ENCODE data around the gene CYB5R2. TPM values are rescaled to one million over a fixed set of nuclear protein-coding genes. Genes with fewer than 3 reads are reported as not detected.

The CYB5R2 gene
- total RNA-seq, 1 experiment from 2014 or later = 6.2 TPM

- CTCF ChIA-PET = no interaction called here
- DNase-seq (ENCODE audit: low spot score) = no peak
- Histone ChIP-seq H3K36me3 (ENCODE audit: insufficient read depth, low read length, poor library complexity, severe bottlenecking) (no peaks in the 10 kb centered on the region), H3K9me3 (ENCODE audit: low read depth, low read length, poor library complexity, severe bottlenecking) (no peaks in the 10 kb centered on the region), H3K27ac (ENCODE audit: low read depth, low read length, poor library complexity, severe bottlenecking) (no peak overlapping the region), H3K4me3 (ENCODE audit: low read depth, low read length, poor library complexity, severe bottlenecking) (no peak overlapping the region), H3K4me1 (ENCODE audit: insufficient read depth, low read length, poor library complexity, severe bottlenecking) (no peaks in the 10 kb centered on the region), H3K27me3 (replicated peaks; ENCODE audit: insufficient read depth, low read depth, low read length, poor library complexity) (peaks cover 12% of the 10 kb centered on the region)
- intact Hi-C loops (cut with micrococcal nuclease; ENCODE audit: unreplicated experiment) = no loop called here
- BruUV-seq (replicated peaks) = no TSS peak
- POLR2A ChIA-PET (ENCODE audit: low non-redundant PET) = no interaction called here
- TF ChIP-seq, protein P1, sequence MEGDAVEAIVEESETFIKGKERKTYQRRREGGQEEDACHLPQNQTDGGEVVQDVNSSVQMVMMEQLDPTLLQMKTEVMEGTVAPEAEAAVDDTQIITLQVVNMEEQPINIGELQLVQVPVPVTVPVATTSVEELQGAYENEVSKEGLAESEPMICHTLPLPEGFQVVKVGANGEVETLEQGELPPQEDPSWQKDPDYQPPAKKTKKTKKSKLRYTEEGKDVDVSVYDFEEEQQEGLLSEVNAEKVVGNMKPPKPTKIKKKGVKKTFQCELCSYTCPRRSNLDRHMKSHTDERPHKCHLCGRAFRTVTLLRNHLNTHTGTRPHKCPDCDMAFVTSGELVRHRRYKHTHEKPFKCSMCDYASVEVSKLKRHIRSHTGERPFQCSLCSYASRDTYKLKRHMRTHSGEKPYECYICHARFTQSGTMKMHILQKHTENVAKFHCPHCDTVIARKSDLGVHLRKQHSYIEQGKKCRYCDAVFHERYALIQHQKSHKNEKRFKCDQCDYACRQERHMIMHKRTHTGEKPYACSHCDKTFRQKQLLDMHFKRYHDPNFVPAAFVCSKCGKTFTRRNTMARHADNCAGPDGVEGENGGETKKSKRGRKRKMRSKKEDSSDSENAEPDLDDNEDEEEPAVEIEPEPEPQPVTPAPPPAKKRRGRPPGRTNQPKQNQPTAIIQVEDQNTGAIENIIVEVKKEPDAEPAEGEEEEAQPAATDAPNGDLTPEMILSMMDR (conservative IDR thresholded peaks at IDR 0.05; ENCODE audit: low read depth, low read length) = no peak
- TF ChIP-seq EZH2 (IDR thresholded peaks at IDR 0.05; ENCODE audit: borderline replicate concordance, low read depth, low read length, poor library complexity, severe bottlenecking) = no peak
These were observed 4.4 kb downstream of the CYB5R2 start for GRCh38 chr11:7668911-7669310.

DNA sequence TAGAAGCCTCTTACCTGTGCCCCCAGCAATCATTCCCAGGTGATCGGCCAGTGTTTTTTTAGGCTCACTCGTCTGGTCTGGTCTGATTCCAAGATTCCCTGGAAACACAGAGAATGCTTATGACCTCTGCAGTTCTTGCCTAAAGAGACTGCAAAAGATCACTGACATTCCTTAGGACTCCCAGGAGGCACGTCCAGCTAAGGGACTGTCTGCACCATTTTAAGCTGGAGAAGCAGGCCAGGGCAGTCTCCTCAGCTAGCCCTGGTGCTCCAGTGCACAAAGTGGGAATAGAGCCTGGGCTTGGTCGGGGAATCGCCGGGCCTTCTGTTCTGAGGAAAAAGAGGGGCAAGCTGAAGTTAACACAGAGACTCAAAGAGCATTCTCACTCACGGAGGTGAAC is 4.8 kb downstream of the CYB5R2 start:
- intact Hi-C loops (cut with micrococcal nuclease; ENCODE audit: unreplicated experiment) = no loop called here
- DNase-seq (ENCODE audit: low spot score) = no peak
- POLR2A ChIA-PET (ENCODE audit: low non-redundant PET) = no interaction called here

DNA sequence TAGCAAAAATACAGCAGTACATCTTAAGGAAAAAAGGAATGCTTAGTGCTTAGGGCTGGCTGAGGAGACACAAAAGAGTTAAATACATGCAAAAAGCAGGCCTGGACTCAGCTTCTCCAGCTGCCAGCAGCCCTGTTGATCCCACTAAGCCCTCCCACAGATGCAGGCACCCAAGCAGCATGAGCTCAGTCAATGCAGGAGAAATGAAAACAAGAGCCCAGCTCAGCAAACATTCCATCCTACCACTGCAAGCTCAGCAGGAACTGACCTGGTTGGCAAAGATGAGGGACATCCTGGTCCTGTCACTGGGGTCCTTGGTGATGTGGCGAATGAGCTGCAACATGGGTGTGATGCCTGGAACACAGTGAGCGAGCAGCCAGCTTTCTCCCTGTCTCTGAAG is 5.8 kb downstream of the CYB5R2 start:
- Histone ChIP-seq H3K4me1 (ENCODE audit: insufficient read depth, low read length, poor library complexity, severe bottlenecking) (no peaks in the 10 kb centered on the region), H3K27me3 (replicated peaks; ENCODE audit: insufficient read depth, low read depth, low read length, poor library complexity) (no peaks in the 10 kb centered on the region), H3K4me3 (ENCODE audit: low read depth, low read length, poor library complexity, severe bottlenecking) (no peak overlapping the region), H3K27ac (ENCODE audit: low read depth, low read length, poor library complexity, severe bottlenecking) (no peak overlapping the region), H3K36me3 (ENCODE audit: insufficient read depth, low read length, poor library complexity, severe bottlenecking) (no peaks in the 10 kb centered on the region), H3K9me3 (ENCODE audit: low read depth, low read length, poor library complexity, severe bottlenecking) (no peaks in the 10 kb centered on the region)
- no peak for DNase-seq (ENCODE audit: low spot score)
- intact Hi-C loops (cut with micrococcal nuclease; ENCODE audit: unreplicated experiment) = no loop called here
- no TSS peak for BruUV-seq (replicated peaks)
- POLR2A ChIA-PET (ENCODE audit: low non-redundant PET) = no interaction called here
- CTCF ChIA-PET = interaction anchor here (0.6 kb wide), 1 partner anchor 1562 kb away, joined by 3 read pairs; no protein-coding TSS in a partner anchor
- TF ChIP-seq EZH2 (IDR thresholded peaks at IDR 0.05; ENCODE audit: borderline replicate concordance, low read depth, low read length, poor library complexity, severe bottlenecking) = no peak
- TF ChIP-seq, protein P1 (conservative IDR thresholded peaks at IDR 0.05; ENCODE audit: low read depth, low read length) = no peak

More for the DNA sequence above, 4.8 kb downstream of the CYB5R2 start:
- H3K27me3 ChIP-seq (replicated peaks; ENCODE audit: insufficient read depth, low read depth, low read length, poor library complexity) = peaks cover 8% of the 10 kb centered on the region
- H3K4me1 ChIP-seq (ENCODE audit: insufficient read depth, low read length, poor library complexity, severe bottlenecking) = no peaks in the 10 kb centered on the region
- H3K36me3 ChIP-seq (ENCODE audit: insufficient read depth, low read length, poor library complexity, severe bottlenecking) = no peaks in the 10 kb centered on the region
- BruUV-seq (replicated peaks) = no TSS peak
- no peak overlapping the region for H3K27ac ChIP-seq (ENCODE audit: low read depth, low read length, poor library complexity, severe bottlenecking)
- TF ChIP-seq, protein P1 (conservative IDR thresholded peaks at IDR 0.05; ENCODE audit: low read depth, low read length) = no peak
- no peak for TF ChIP-seq EZH2 (IDR thresholded peaks at IDR 0.05; ENCODE audit: borderline replicate concordance, low read depth, low read length, poor library complexity, severe bottlenecking)
- no peaks in the 10 kb centered on the region for H3K9me3 ChIP-seq (ENCODE audit: low read depth, low read length, poor library complexity, severe bottlenecking)
- H3K4me3 ChIP-seq (ENCODE audit: low read depth, low read length, poor library complexity, severe bottlenecking) = no peak overlapping the region
- CTCF ChIA-PET = no interaction called here

Data from A673 (cell line).